ENCODE measurements around the gene FBXL17. TPM values are rescaled to one million over a fixed set of nuclear protein-coding genes. Genes with fewer than 3 reads are reported as not detected.

The FBXL17 gene
- total RNA-seq, 2 experiments from 2014 or later = 6.6 to 9.4 TPM

GRCh38 chr5:108059334-108059733 lies 322.6 kb downstream of the FBXL17 start:
- Mint-ChIP-seq H3K4me3 (no peak overlapping the region), H3K27me3 (ENCODE audit: low read depth) (no peaks in the 10 kb centered on the region), H3K9me3 (ENCODE audit: insufficient read depth) (no peaks in the 10 kb centered on the region), H3K4me1 (ENCODE audit: low read depth) (peaks cover 3% of the 10 kb centered on the region), H3K36me3 (ENCODE audit: low read depth) (no peaks in the 10 kb centered on the region), H3K27ac (no peak overlapping the region)
- ChIA-PET CTCF (no interaction called here), POLR2A (no interaction called here)
- no peak for ATAC-seq
- no peak for DNase-seq

- H3K27me3 Mint-ChIP-seq (ENCODE audit: low read depth) = no peaks in the 10 kb centered on the region
- H3K27ac Mint-ChIP-seq = no peak overlapping the region
- peaks cover 8% of the 10 kb centered on the region for H3K4me1 Mint-ChIP-seq (ENCODE audit: low read depth)
- ChIA-PET CTCF (no interaction called here), POLR2A (no interaction called here)
- H3K9me3 Mint-ChIP-seq (ENCODE audit: insufficient read depth) = peaks cover 16% of the 10 kb centered on the region
- no peak for DNase-seq
- peaks cover 16% of the 10 kb centered on the region for H3K36me3 Mint-ChIP-seq (ENCODE audit: low read depth)
- ATAC-seq = no peak
- H3K4me3 Mint-ChIP-seq = no peak overlapping the region
Measured at GRCh38 chr5:108054349-108054748, 327.5 kb downstream of the FBXL17 start.

GRCh38 chr5:108046955-108047670 lies 334.8 kb downstream of the FBXL17 start:
- Mint-ChIP-seq H3K27me3 (ENCODE audit: low read depth) (no peaks in the 10 kb centered on the region), H3K9me3 (ENCODE audit: insufficient read depth) (peaks cover 17% of the 10 kb centered on the region), H3K4me3 (no peak overlapping the region), H3K4me1 (ENCODE audit: low read depth) (no peaks in the 10 kb centered on the region), H3K27ac (no peak overlapping the region), H3K36me3 (ENCODE audit: low read depth) (peaks cover 14% of the 10 kb centered on the region)
- no peak for DNase-seq
- no peak for ATAC-seq
- ChIA-PET CTCF (no interaction called here), POLR2A (no interaction called here)

GRCh38 chr5:108036482-108036881 lies 345.4 kb downstream of the FBXL17 start:
- Mint-ChIP-seq H3K4me3 (no peak overlapping the region), H3K27ac (no peak overlapping the region), H3K4me1 (ENCODE audit: low read depth) (no peaks in the 10 kb centered on the region), H3K9me3 (ENCODE audit: insufficient read depth) (no peaks in the 10 kb centered on the region), H3K27me3 (ENCODE audit: low read depth) (no peaks in the 10 kb centered on the region), H3K36me3 (ENCODE audit: low read depth) (no peaks in the 10 kb centered on the region)
- DNase-seq (no peak), ATAC-seq (no peak)
- CTCF ChIA-PET = no interaction called here
- POLR2A ChIA-PET = no interaction called here

GRCh38 chr5:108028883-108029282 lies 353.0 kb downstream of the FBXL17 start:
- Mint-ChIP-seq H3K4me3 (no peak overlapping the region), H3K9me3 (ENCODE audit: insufficient read depth) (no peaks in the 10 kb centered on the region), H3K27me3 (ENCODE audit: low read depth) (no peaks in the 10 kb centered on the region), H3K36me3 (ENCODE audit: low read depth) (no peaks in the 10 kb centered on the region), H3K4me1 (ENCODE audit: low read depth) (no peaks in the 10 kb centered on the region), H3K27ac (no peak overlapping the region)
- ChIA-PET POLR2A (no interaction called here), CTCF (no interaction called here)
- no peak for DNase-seq
- ATAC-seq = no peak

- no peaks in the 10 kb centered on the region for H3K4me1 Mint-ChIP-seq (ENCODE audit: low read depth)
- H3K4me3 Mint-ChIP-seq = no peak overlapping the region
- no peaks in the 10 kb centered on the region for H3K36me3 Mint-ChIP-seq (ENCODE audit: low read depth)
- CTCF ChIA-PET = no interaction called here
- POLR2A ChIA-PET = no interaction called here
- DNase-seq = no peak
- no peaks in the 10 kb centered on the region for H3K9me3 Mint-ChIP-seq (ENCODE audit: insufficient read depth)
- H3K27ac Mint-ChIP-seq = no peak overlapping the region
- ATAC-seq = no peak
- no peaks in the 10 kb centered on the region for H3K27me3 Mint-ChIP-seq (ENCODE audit: low read depth)
Measured at GRCh38 chr5:108028412-108028811, 353.5 kb downstream of the FBXL17 start.

- Mint-ChIP-seq H3K27me3 (ENCODE audit: low read depth) (no peaks in the 10 kb centered on the region), H3K4me3 (no peak overlapping the region), H3K4me1 (ENCODE audit: low read depth) (no peaks in the 10 kb centered on the region), H3K27ac (no peak overlapping the region), H3K36me3 (ENCODE audit: low read depth) (no peaks in the 10 kb centered on the region), H3K9me3 (ENCODE audit: insufficient read depth) (no peaks in the 10 kb centered on the region)
- POLR2A ChIA-PET = no interaction called here
- DNase-seq (no peak), ATAC-seq (no peak)
- CTCF ChIA-PET = no interaction called here
Measured at GRCh38 chr5:108025957-108026356, 355.9 kb downstream of the FBXL17 start.

- ATAC-seq = no peak
- H3K27ac Mint-ChIP-seq = no peak overlapping the region
- no peaks in the 10 kb centered on the region for H3K9me3 Mint-ChIP-seq (ENCODE audit: insufficient read depth)
- no peaks in the 10 kb centered on the region for H3K4me1 Mint-ChIP-seq (ENCODE audit: low read depth)
- no peaks in the 10 kb centered on the region for H3K36me3 Mint-ChIP-seq (ENCODE audit: low read depth)
- DNase-seq = no peak
- no peak overlapping the region for H3K4me3 Mint-ChIP-seq
- CTCF ChIA-PET = no interaction called here
- H3K27me3 Mint-ChIP-seq (ENCODE audit: low read depth) = no peaks in the 10 kb centered on the region
- POLR2A ChIA-PET = no interaction called here
Measured at GRCh38 chr5:108024986-108025385, 356.9 kb downstream of the FBXL17 start.

GRCh38 chr5:108016101-108016500 lies 365.8 kb downstream of the FBXL17 start:
- H3K4me3 Mint-ChIP-seq = no peak overlapping the region
- no peaks in the 10 kb centered on the region for H3K36me3 Mint-ChIP-seq (ENCODE audit: low read depth)
- H3K27ac Mint-ChIP-seq = no peak overlapping the region
- no peak for DNase-seq
- no peaks in the 10 kb centered on the region for H3K27me3 Mint-ChIP-seq (ENCODE audit: low read depth)
- POLR2A ChIA-PET = no interaction called here
- CTCF ChIA-PET = no interaction called here
- peak; percentile 76 for ATAC-seq
- H3K9me3 Mint-ChIP-seq (ENCODE audit: insufficient read depth) = no peaks in the 10 kb centered on the region
- H3K4me1 Mint-ChIP-seq (ENCODE audit: low read depth) = peaks cover 13% of the 10 kb centered on the region

- ChIA-PET CTCF (no interaction called here), POLR2A (no interaction called here)
- Mint-ChIP-seq H3K27me3 (ENCODE audit: low read depth) (no peaks in the 10 kb centered on the region), H3K4me1 (ENCODE audit: low read depth) (peaks cover 16% of the 10 kb centered on the region), H3K36me3 (ENCODE audit: low read depth) (no peaks in the 10 kb centered on the region), H3K27ac (no peak overlapping the region), H3K4me3 (no peak overlapping the region), H3K9me3 (ENCODE audit: insufficient read depth) (no peaks in the 10 kb centered on the region)
- ATAC-seq (no peak), DNase-seq (no peak)
Measured at GRCh38 chr5:108006791-108007190, 375.1 kb downstream of the FBXL17 start.

GRCh38 chr5:108003178-108003577 lies 378.7 kb downstream of the FBXL17 start:
- ChIA-PET CTCF (interaction anchor here (1.5 kb wide), 1 partner anchor 15 kb away, joined by 3 read pairs; no protein-coding TSS in a partner anchor), POLR2A (no interaction called here)
- DNase-seq (peak; percentile 58), ATAC-seq (peak; percentile 100)
- Mint-ChIP-seq H3K9me3 (ENCODE audit: insufficient read depth) (no peaks in the 10 kb centered on the region), H3K4me1 (ENCODE audit: low read depth) (peaks cover 16% of the 10 kb centered on the region), H3K36me3 (ENCODE audit: low read depth) (no peaks in the 10 kb centered on the region), H3K27me3 (ENCODE audit: low read depth) (no peaks in the 10 kb centered on the region), H3K4me3 (peak overlapping the region; percentile 57), H3K27ac (peak overlapping the region; percentile 76)

GRCh38 chr5:108001222-108001621 lies 380.7 kb downstream of the FBXL17 start:
- CTCF ChIA-PET = no interaction called here
- Mint-ChIP-seq H3K36me3 (ENCODE audit: low read depth) (no peaks in the 10 kb centered on the region), H3K27me3 (ENCODE audit: low read depth) (no peaks in the 10 kb centered on the region), H3K27ac (no peak overlapping the region), H3K9me3 (ENCODE audit: insufficient read depth) (no peaks in the 10 kb centered on the region), H3K4me1 (ENCODE audit: low read depth) (peaks cover 16% of the 10 kb centered on the region), H3K4me3 (no peak overlapping the region)
- ATAC-seq (no peak), DNase-seq (no peak)
- POLR2A ChIA-PET = no interaction called here

- ChIA-PET POLR2A (no interaction called here), CTCF (no interaction called here)
- Mint-ChIP-seq H3K4me3 (no peak overlapping the region), H3K27me3 (ENCODE audit: low read depth) (no peaks in the 10 kb centered on the region), H3K36me3 (ENCODE audit: low read depth) (no peaks in the 10 kb centered on the region), H3K27ac (no peak overlapping the region), H3K4me1 (ENCODE audit: low read depth) (peaks cover 3% of the 10 kb centered on the region), H3K9me3 (ENCODE audit: insufficient read depth) (no peaks in the 10 kb centered on the region)
- ATAC-seq = no peak
- no peak for DNase-seq
Measured at GRCh38 chr5:107997338-107997980, 384.4 kb downstream of the FBXL17 start.
